ENCODE data around the gene TUFT1. TPM values are rescaled to one million over a fixed set of nuclear protein-coding genes. Genes with fewer than 3 reads are reported as not detected.

TUFT1 gene
- total RNA-seq, 1 experiment from 2014 or later = 7.9 TPM

DNA sequence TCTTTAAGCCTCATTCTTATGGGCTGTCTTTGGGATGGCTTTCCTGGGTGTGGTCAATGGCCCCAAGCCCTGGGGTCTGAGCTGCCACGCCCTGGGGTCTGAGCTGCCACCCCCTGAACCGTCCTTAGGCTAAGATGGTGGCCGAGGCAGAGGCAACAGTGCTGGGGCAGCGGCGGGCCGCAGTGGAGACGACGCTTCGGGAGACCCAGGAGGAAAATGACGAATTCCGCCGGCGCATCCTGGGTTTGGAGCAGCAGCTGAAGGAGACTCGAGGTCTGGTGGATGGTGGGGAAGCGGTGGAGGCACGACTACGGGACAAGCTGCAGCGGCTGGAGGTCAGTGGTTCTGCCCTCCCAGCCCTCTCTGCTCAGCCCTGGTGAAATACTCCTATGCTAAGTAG lies 10.3 kb upstream of the TUFT1 start:
- no peaks in the 10 kb centered on the region for H3K27me3 Mint-ChIP-seq (ENCODE audit: low read depth)
- H3K4me1 Mint-ChIP-seq = peaks cover 7% of the 10 kb centered on the region
- no peak overlapping the region for H3K4me3 Mint-ChIP-seq
- POLR2A ChIA-PET = interaction anchor here (1.1 kb wide), 1 partner anchor 10 kb away, joined by 5 read pairs; the partner anchor contains the start of gene TUFT1
- DNase-seq (ENCODE audit: low spot score) (no peak), ATAC-seq (no peak)
- TF ChIP-seq NFE2L1 (CRISPR knock-in tag; IDR thresholded peaks at IDR 0.05) (no peak), ZNF121 (CRISPR knock-in tag; IDR thresholded peaks at IDR 0.05) (no peak), TEAD1 (CRISPR knock-in tag; IDR thresholded peaks at IDR 0.05) (no peak), CDX4 (CRISPR knock-in tag; IDR thresholded peaks at IDR 0.05; ENCODE audit: borderline replicate concordance) (no peak), OVOL2 (CRISPR knock-in tag; IDR thresholded peaks at IDR 0.05; ENCODE audit: borderline replicate concordance) (no peak), FOXP1 (CRISPR knock-in tag; IDR thresholded peaks at IDR 0.05; ENCODE audit: borderline replicate concordance) (no peak), TP53 (CRISPR knock-in tag; IDR thresholded peaks at IDR 0.05) (no peak), HMGA2 (CRISPR knock-in tag; IDR thresholded peaks at IDR 0.05) (no peak)
- no peaks in the 10 kb centered on the region for H3K9me3 Mint-ChIP-seq
- CTCF ChIA-PET = no interaction called here
- H3K27ac Mint-ChIP-seq = no peak overlapping the region
- H3K36me3 Mint-ChIP-seq = peaks cover 64% of the 10 kb centered on the region

DNA sequence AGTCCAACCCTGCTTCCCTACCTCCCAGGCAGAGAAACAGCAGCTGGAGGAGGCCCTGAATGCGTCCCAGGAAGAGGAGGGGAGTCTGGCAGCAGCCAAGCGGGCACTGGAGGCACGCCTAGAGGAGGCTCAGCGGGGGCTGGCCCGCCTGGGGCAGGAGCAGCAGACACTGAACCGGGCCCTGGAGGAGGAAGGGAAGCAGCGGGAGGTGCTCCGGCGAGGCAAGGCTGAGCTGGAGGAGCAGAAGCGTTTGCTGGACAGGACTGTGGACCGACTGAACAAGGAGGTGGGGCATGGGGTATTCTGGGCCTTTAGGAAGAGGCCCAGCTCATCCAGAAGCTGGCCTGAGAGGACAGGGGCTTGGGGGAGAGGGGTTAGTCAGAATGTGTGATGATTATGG lies 9.6 kb upstream of the TUFT1 start:
- TF ChIP-seq ZBTB21 (CRISPR knock-in tag; IDR thresholded peaks at IDR 0.05; ENCODE audit: borderline replicate concordance) = no peak
- TF ChIP-seq ELF4 (CRISPR knock-in tag; IDR thresholded peaks at IDR 0.05; ENCODE audit: low read depth) = no peak
- no peak for TF ChIP-seq FOXK1 (CRISPR knock-in tag; IDR thresholded peaks at IDR 0.05)
- TF ChIP-seq EMX1 (CRISPR knock-in tag; IDR thresholded peaks at IDR 0.05) = no peak
- no peak for TF ChIP-seq MXD4 (CRISPR knock-in tag; IDR thresholded peaks at IDR 0.05; ENCODE audit: borderline replicate concordance)
- TF ChIP-seq NR3C1 (CRISPR knock-in tag; conservative IDR thresholded peaks at IDR 0.05; ENCODE audit: low read depth) = no peak
- TF ChIP-seq, protein P1, sequence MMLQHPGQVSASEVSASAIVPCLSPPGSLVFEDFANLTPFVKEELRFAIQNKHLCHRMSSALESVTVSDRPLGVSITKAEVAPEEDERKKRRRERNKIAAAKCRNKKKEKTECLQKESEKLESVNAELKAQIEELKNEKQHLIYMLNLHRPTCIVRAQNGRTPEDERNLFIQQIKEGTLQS (CRISPR knock-in tag; conservative IDR thresholded peaks at IDR 0.05) = no peak
- TF ChIP-seq ZNF416 (CRISPR knock-in tag; IDR thresholded peaks at IDR 0.05) = no peak
- TF ChIP-seq CTCF (IDR thresholded peaks at IDR 0.05) = no peak
- TF ChIP-seq TEAD1 (CRISPR knock-in tag; IDR thresholded peaks at IDR 0.05) = no peak
- TF ChIP-seq, protein P2, sequence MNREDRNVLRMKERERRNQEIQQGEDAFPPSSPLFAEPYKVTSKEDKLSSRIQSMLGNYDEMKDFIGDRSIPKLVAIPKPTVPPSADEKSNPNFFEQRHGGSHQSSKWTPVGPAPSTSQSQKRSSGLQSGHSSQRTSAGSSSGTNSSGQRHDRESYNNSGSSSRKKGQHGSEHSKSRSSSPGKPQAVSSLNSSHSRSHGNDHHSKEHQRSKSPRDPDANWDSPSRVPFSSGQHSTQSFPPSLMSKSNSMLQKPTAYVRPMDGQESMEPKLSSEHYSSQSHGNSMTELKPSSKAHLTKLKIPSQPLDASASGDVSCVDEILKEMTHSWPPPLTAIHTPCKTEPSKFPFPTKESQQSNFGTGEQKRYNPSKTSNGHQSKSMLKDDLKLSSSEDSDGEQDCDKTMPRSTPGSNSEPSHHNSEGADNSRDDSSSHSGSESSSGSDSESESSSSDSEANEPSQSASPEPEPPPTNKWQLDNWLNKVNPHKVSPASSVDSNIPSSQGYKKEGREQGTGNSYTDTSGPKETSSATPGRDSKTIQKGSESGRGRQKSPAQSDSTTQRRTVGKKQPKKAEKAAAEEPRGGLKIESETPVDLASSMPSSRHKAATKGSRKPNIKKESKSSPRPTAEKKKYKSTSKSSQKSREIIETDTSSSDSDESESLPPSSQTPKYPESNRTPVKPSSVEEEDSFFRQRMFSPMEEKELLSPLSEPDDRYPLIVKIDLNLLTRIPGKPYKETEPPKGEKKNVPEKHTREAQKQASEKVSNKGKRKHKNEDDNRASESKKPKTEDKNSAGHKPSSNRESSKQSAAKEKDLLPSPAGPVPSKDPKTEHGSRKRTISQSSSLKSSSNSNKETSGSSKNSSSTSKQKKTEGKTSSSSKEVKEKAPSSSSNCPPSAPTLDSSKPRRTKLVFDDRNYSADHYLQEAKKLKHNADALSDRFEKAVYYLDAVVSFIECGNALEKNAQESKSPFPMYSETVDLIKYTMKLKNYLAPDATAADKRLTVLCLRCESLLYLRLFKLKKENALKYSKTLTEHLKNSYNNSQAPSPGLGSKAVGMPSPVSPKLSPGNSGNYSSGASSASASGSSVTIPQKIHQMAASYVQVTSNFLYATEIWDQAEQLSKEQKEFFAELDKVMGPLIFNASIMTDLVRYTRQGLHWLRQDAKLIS (CRISPR knock-in tag; IDR thresholded peaks at IDR 0.05; ENCODE audit: borderline replicate concordance) = no peak
- Mint-ChIP-seq H3K27ac (no peak overlapping the region; the same call in 1 of the 2 replicates), H3K27me3 (ENCODE audit: low read depth) (no peaks in the 10 kb centered on the region), H3K9me3 (no peaks in the 10 kb centered on the region), H3K4me3 (no peak overlapping the region), H3K36me3 (peaks cover 63% of the 10 kb centered on the region), H3K4me1 (peaks cover 7% of the 10 kb centered on the region)
- DNase-seq (ENCODE audit: low spot score) = no peak
- ChIA-PET CTCF (no interaction called here), POLR2A (interaction anchor here (0.6 kb wide), 1 partner anchor 229 kb away, joined by 7 read pairs; no protein-coding TSS in a partner anchor)
- ATAC-seq = no peak

Measured in WTC11 (cell line).